Measurements from ENCODE around the gene CNDP2. TPM values are rescaled to one million over a fixed set of nuclear protein-coding genes. Genes with fewer than 3 reads are reported as not detected.
"Not testable (repeated sequence)": the region's sequence is repeated elsewhere in the genome, so short reads cannot be mapped to it uniquely, and the experiment has no call there.

Gene CNDP2
- total RNA-seq, 1 donor from 2014 or later = 32.6 TPM

GRCh38 chr18:74518456-74519295, 22.5 kb downstream of the CNDP2 start:
- no peak for DNase-seq

GRCh38 chr18:74519320-74520095, 23.3 kb downstream of the CNDP2 start:
- DNase-seq = no peak

- no peak for DNase-seq
These were observed 24.1 kb downstream of the CNDP2 start for GRCh38 chr18:74520096-74520833.

GRCh38 chr18:74521068-74521725, 25.0 kb downstream of the CNDP2 start:
- DNase-seq = no peak

- DNase-seq = no peak
These were observed 26.7 kb downstream of the CNDP2 start for GRCh38 chr18:74522635-74523548.

GRCh38 chr18:74524097-74524496, 27.9 kb downstream of the CNDP2 start:
- peak; percentile 29 for DNase-seq

GRCh38 chr18:74524915-74525314, 28.8 kb downstream of the CNDP2 start:
- DNase-seq = not testable (repeated sequence)

GRCh38 chr18:74525741-74526140, 29.6 kb downstream of the CNDP2 start:
- DNase-seq = no peak

- DNase-seq = no peak
These were observed 30.3 kb downstream of the CNDP2 start for GRCh38 chr18:74526488-74526887.

GRCh38 chr18:74528478-74528877, 32.3 kb downstream of the CNDP2 start:
- no peak for DNase-seq

- DNase-seq = no peak
These were observed 32.8 kb downstream of the CNDP2 start for GRCh38 chr18:74528913-74529312.

- DNase-seq = no peak
These were observed 33.2 kb downstream of the CNDP2 start for GRCh38 chr18:74529378-74529777.

GRCh38 chr18:74529811-74530583, 33.8 kb downstream of the CNDP2 start:
- no peak for DNase-seq

- DNase-seq = no peak
These were observed 34.4 kb downstream of the CNDP2 start for GRCh38 chr18:74530584-74530862.

- no peak for DNase-seq
These were observed 34.9 kb downstream of the CNDP2 start for GRCh38 chr18:74531043-74531442.

- DNase-seq = no peak
These were observed 36.4 kb downstream of the CNDP2 start for GRCh38 chr18:74532511-74533025.

- no peak for DNase-seq
These were observed 37.5 kb downstream of the CNDP2 start for GRCh38 chr18:74533666-74534065.

GRCh38 chr18:74534150-74534969, 38.2 kb downstream of the CNDP2 start, which contains the start of gene CNDP1:
TSS of gene CNDP1 (plus strand) at chr18:74534500. CDS start at chr18:74534668, 168 bp downstream.
- DNase-seq = peak; percentile 68

GRCh38 chr18:74534981-74535649, 39.0 kb downstream of the CNDP2 start:
- DNase-seq = no peak

Data from occipital lobe (tissue), 2 donors.